Gastroesophageal sphincter (tissue), 4 donors: ENCODE results near the gene LIF. TPM values are rescaled to one million over a fixed set of nuclear protein-coding genes. Genes with fewer than 3 reads are reported as not detected.
A peak's percentile ranks its signal among the peaks of the same experiment; 100 is the strongest.

Source experiments
- ATAC-seq: fragments of 150-250 bp; one replicate; pipeline ENCODE4 v1.9.1; 2016; ENCODE audit warnings: mild to moderate bottlenecking, moderate library complexity
- H3K27ac ChIP-seq, 4 donors: fragments of 200-600 bp; sonication (generic) in 3 of 4; 1 replicate in 3 of 4; 2 replicates in 1 of 4; pipeline ENCODE4 v1.5.1; 2016 to 2019
- H3K27me3 ChIP-seq: fragments of 200-600 bp; sonication (generic); one replicate; pipeline ENCODE4 v1.5.1; 2019
- H3K36me3 ChIP-seq, 2 donors: fragments of 200-600 bp; sonication (generic); one replicate each; pipeline ENCODE4 v1.5.1; 2019; ENCODE audit warnings: control low read depth in 1 of 2
- H3K4me1 ChIP-seq, 3 donors: fragments of 200-600 bp; sonication (generic); 1 replicate in 2 of 3; 2 replicates in 1 of 3; pipeline ENCODE4 v1.5.1; 2016 to 2019; ENCODE audit warnings: control low read depth in 2 of 3
- H3K4me3 ChIP-seq, 2 donors: fragments of 200-600 bp; sonication (generic); one replicate each; pipeline ENCODE4 v1.5.1; 2019; ENCODE audit warnings: mild to moderate bottlenecking in 1 of 2, moderate library complexity in 1 of 2
- H3K9me3 ChIP-seq, 3 donors: fragments of 200-600 bp; sonication (generic); one replicate each; pipeline ENCODE4 v1.5.1; 2017 to 2019; ENCODE audit warnings: control low read depth in 2 of 3
- EP300 ChIP-seq: sonication (generic); formaldehyde crosslinking; IDR thresholded peaks from one replicate; pipeline ENCODE4 v1.6.1; 2017; ENCODE audit warnings: antibody characterized with exemption, mild to moderate bottlenecking
- POLR2A ChIP-seq, 2 donors: fragments of 450-650 bp; IDR thresholded peaks; one replicate each; pipeline ENCODE4 v1.6.1; 2017; ENCODE audit warnings: antibody characterized with exemption in 2 of 2, mild to moderate bottlenecking in 2 of 2, moderate library complexity in 1 of 2
- POLR2AphosphoS5 ChIP-seq: sonication (generic); formaldehyde crosslinking; IDR thresholded peaks from one replicate; pipeline ENCODE4 v1.6.1; 2017; ENCODE audit warnings: antibody characterized with exemption
- WGBS, 2 donors: methylation state at CpG; one replicate each; pipeline ENCODE4 v1.1.5; 2018; ENCODE audit warnings: low coverage in 1 of 2; 5-methylcytosine and 5-hydroxymethylcytosine counted together
- total RNA-seq, 4 donors: library from RNA; depleted of rRNA; stranded (reverse); fragments of >200 nt; gene quantifications; one replicate each; pipeline ENCODE4 v1.1.0, GENCODE V29; 2016
- TF ChIP-seq, protein P1 (sequence below), 4 experiments: fragments of 200-600 bp in 2 of 4; fragments of 450-650 bp in 2 of 4; sonication (generic) in 1 of 4; IDR thresholded peaks; one replicate each; pipeline ENCODE4 v1.5.1; 2017 to 2019; ENCODE audit warnings: antibody characterized with exemption in 4 of 4, mild to moderate bottlenecking in 2 of 4, moderate library complexity in 2 of 4

Gene LIF
- total RNA-seq, 4 donors from 2014 or later, result 0.58 to 15.8 (median 0.59) TPM; not detected in 1

- peak overlapping the region in 1 of 4 donors; percentile 43 for H3K27ac ChIP-seq
- H3K4me1 ChIP-seq, result peaks cover 0 to 39% (median 21%) of the 10 kb centered on the region in 3 donors
- TF ChIP-seq POLR2AphosphoS5 (no peak), EP300 (no peak), POLR2A (IDR thresholded peaks at IDR 0.05) (no peak)
- TF ChIP-seq, protein P1, sequence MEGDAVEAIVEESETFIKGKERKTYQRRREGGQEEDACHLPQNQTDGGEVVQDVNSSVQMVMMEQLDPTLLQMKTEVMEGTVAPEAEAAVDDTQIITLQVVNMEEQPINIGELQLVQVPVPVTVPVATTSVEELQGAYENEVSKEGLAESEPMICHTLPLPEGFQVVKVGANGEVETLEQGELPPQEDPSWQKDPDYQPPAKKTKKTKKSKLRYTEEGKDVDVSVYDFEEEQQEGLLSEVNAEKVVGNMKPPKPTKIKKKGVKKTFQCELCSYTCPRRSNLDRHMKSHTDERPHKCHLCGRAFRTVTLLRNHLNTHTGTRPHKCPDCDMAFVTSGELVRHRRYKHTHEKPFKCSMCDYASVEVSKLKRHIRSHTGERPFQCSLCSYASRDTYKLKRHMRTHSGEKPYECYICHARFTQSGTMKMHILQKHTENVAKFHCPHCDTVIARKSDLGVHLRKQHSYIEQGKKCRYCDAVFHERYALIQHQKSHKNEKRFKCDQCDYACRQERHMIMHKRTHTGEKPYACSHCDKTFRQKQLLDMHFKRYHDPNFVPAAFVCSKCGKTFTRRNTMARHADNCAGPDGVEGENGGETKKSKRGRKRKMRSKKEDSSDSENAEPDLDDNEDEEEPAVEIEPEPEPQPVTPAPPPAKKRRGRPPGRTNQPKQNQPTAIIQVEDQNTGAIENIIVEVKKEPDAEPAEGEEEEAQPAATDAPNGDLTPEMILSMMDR (IDR thresholded peaks at IDR 0.05), result no peak
- no peaks in the 10 kb centered on the region for H3K36me3 ChIP-seq
- no peak for ATAC-seq
- H3K4me3 ChIP-seq, result no peak overlapping the region
- no peaks in the 10 kb centered on the region for H3K9me3 ChIP-seq
- peaks cover 49% of the 10 kb centered on the region for H3K27me3 ChIP-seq
- WGBS, 2 donors, result 100% methylated on average over 1 of the region's 3 CpGs; no CpG with 5 or more reads in 1 of the 2 donors
Observed at GRCh38 chr22:30250039-30250565, 3.5 kb upstream of the LIF start.

DNA sequence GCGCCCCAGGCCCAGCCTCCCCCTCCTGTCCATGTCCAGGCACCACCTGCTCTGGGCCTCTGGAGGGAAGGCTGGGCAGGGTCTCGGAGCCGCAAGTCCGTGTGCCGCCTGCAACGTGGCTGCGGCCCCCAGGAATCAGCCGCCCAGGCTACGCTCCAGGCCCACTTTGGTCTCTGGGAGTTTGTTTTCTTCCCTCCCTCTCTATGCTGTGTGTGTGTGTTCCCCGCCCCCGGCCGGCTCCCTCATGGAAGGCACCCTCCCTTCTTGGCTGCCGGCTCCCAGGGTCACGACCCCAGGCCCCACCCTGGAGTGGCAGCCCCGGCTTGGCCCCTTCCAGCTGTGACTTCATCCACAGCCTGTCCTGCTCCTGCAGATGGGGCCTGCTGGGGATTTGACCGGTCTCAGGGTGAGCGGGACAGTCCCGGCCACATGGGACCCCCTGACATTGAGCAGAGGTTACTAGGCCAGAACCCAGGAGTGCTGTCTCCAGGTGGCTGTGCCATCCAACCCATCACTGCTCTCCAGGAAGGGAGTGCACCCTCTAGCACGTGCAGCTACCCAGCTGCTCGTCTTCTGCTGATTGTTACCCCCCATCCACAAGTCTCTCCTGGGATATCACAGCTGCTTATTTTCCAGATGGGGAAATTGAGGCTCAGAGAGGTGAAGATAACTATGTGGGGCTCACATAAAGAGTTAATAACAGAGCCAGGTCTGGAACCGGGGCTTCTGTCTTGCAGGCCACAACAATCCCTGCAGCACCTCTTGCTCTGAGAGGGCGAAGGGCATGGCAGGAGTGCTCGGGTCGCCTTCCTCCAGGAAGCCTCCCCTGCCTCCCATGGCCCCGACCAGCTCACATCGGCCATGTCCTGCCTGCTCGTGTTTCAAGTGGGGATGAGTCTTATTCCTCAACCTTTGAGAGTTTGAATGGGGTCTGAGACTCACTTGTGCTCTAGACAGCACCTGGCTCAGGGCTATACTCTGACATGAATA is 2.8 kb upstream of the LIF start:
- Histone ChIP-seq H3K27ac (peak overlapping the region in 2 of 4 donors; percentile 22 to 67), H3K4me1 (peaks cover 0 to 39% (median 21%) of the 10 kb centered on the region in 3 donors), H3K9me3 (no peaks in the 10 kb centered on the region), H3K27me3 (peaks cover 54% of the 10 kb centered on the region), H3K36me3 (no peaks in the 10 kb centered on the region), H3K4me3 (no peak overlapping the region)
- 90 to 92% methylated on average over 2 to 6 of the region's 27 CpGs for whole genome bisulfite sequencing, 2 donors
- peak; percentile 74 for ATAC-seq
- TF ChIP-seq EP300 (no peak), POLR2A (IDR thresholded peaks at IDR 0.05) (no peak), POLR2AphosphoS5 (no peak)
- TF ChIP-seq, protein P1 (IDR thresholded peaks at IDR 0.05), result no peak

- no peaks in the 10 kb centered on the region for H3K9me3 ChIP-seq
- H3K4me3 ChIP-seq, result no peak overlapping the region
- no peaks in the 10 kb centered on the region for H3K36me3 ChIP-seq
- H3K27ac ChIP-seq, result peak overlapping the region in 2 of 4 donors; percentile 22 to 67
- ATAC-seq, result no peak
- TF ChIP-seq, protein P1 (IDR thresholded peaks at IDR 0.05), result no peak
- no peak for TF ChIP-seq POLR2A (IDR thresholded peaks at IDR 0.05)
- peaks cover 0 to 31% (median 19%) of the 10 kb centered on the region in 3 donors for H3K4me1 ChIP-seq
- peaks cover 63% of the 10 kb centered on the region for H3K27me3 ChIP-seq
- WGBS, 2 donors, result 66 to 74% methylated on average over 6 of the region's 6 CpGs
Observed at GRCh38 chr22:30248484-30248883, 1.9 kb upstream of the LIF start.

GRCh38 chr22:30247974-30248373 is 1.4 kb upstream of the LIF start:
- 83 to 100% methylated on average over 1 to 9 of the region's 12 CpGs for WGBS, 2 donors
- no peaks in the 10 kb centered on the region for H3K9me3 ChIP-seq
- peaks cover 67% of the 10 kb centered on the region for H3K27me3 ChIP-seq
- peak overlapping the region in 1 of 4 donors; percentile 67 for H3K27ac ChIP-seq
- ATAC-seq, result no peak
- peaks cover 0 to 26% (median 14%) of the 10 kb centered on the region in 3 donors for H3K4me1 ChIP-seq
- no peak for TF ChIP-seq POLR2A (IDR thresholded peaks at IDR 0.05)
- TF ChIP-seq EP300, result no peak
- TF ChIP-seq, protein P1 (IDR thresholded peaks at IDR 0.05), result no peak
- TF ChIP-seq POLR2AphosphoS5, result no peak
- no peak overlapping the region for H3K4me3 ChIP-seq
- H3K36me3 ChIP-seq, result no peaks in the 10 kb centered on the region
